Liver (tissue), 9 donors: ENCODE data around the gene DUSP8. TPM values are rescaled to one million over a fixed set of nuclear protein-coding genes. Genes with fewer than 3 reads are reported as not detected.

Source experiments
- DNase-seq: peaks from one replicate; pipeline ENCODE4 v3.0.0-alpha.2; 2017; ENCODE audit warnings: low spot score
- H3K27ac ChIP-seq, 2 donors: one replicate each; pipeline ENCODE4 v1.7.0; 2013; ENCODE audit warnings: inconsistent platforms in 2 of 2, low read length in 2 of 2, control low read depth in 1 of 2, low read depth in 1 of 2, mild to moderate bottlenecking in 1 of 2
- H3K27me3 ChIP-seq, 4 donors: one replicate each; pipeline versions ENCODE4 v1.6.1 to v1.7.0; 2013; ENCODE audit warnings: low read length in 3 of 4, inconsistent platforms in 1 of 4, mild to moderate bottlenecking in 1 of 4, moderate library complexity in 1 of 4; ENCODE audit not compliant: control insufficient read depth in 4 of 4, insufficient read depth in 4 of 4
- H3K36me3 ChIP-seq, 4 donors: one replicate each; pipeline versions ENCODE4 v1.6.1 to v1.7.0; 2013; ENCODE audit warnings: low read length in 3 of 4, mild to moderate bottlenecking in 3 of 4, low read depth in 1 of 4, moderate library complexity in 1 of 4; ENCODE audit not compliant: control insufficient read depth in 4 of 4, insufficient read depth in 3 of 4
- H3K4me1 ChIP-seq, 4 donors: one replicate each; pipeline versions ENCODE4 v1.6.1 to v1.7.0; 2013; ENCODE audit warnings: low read length in 3 of 4, mild to moderate bottlenecking in 3 of 4, moderate library complexity in 1 of 4; ENCODE audit not compliant: control insufficient read depth in 4 of 4, insufficient read depth in 4 of 4
- H3K4me3 ChIP-seq, 3 donors: one replicate each; pipeline versions ENCODE4 v1.6.1 to v1.7.0; 2013; ENCODE audit warnings: low read length in 3 of 3, control low read depth in 1 of 3, low read depth in 1 of 3, mild to moderate bottlenecking in 1 of 3
- H3K9ac ChIP-seq, 2 donors: one replicate each; pipeline ENCODE4 v1.7.0; 2013; ENCODE audit warnings: low read length in 2 of 2, mild to moderate bottlenecking in 2 of 2, moderate library complexity in 2 of 2, control low read depth in 1 of 2, low read depth in 1 of 2
- H3K9me3 ChIP-seq, 4 donors: one replicate each; pipeline versions ENCODE4 v1.6.1 to v1.7.0; 2013; ENCODE audit warnings: low read length in 3 of 4; ENCODE audit not compliant: control insufficient read depth in 4 of 4
- EGR1 ChIP-seq, 2 donors: IDR thresholded peaks; 2 replicates each; pipeline ENCODE4 v1.6.1; 2016 to 2018; ENCODE audit warnings: antibody characterized with exemption in 2 of 2, low read depth in 2 of 2
- FOXA2 ChIP-seq: IDR thresholded peaks from 2 replicates; pipeline ENCODE4 v1.6.1; 2016; ENCODE audit warnings: antibody characterized with exemption
- GABPA ChIP-seq, 2 donors: IDR thresholded peaks in 1 of 2; conservative IDR thresholded peaks in 1 of 2; 2 replicates each; pipeline ENCODE4 v1.6.1; 2016; ENCODE audit warnings: antibody characterized with exemption in 2 of 2, mild to moderate bottlenecking in 1 of 2, moderate library complexity in 1 of 2
- HNF4A ChIP-seq, 2 donors: conservative IDR thresholded peaks; 2 replicates each; pipeline ENCODE4 v1.6.1; 2016; ENCODE audit warnings: antibody characterized with exemption in 2 of 2, mild to moderate bottlenecking in 2 of 2
- HNF4G ChIP-seq: IDR thresholded peaks from 2 replicates; pipeline ENCODE4 v1.6.1; 2016; ENCODE audit warnings: antibody characterized with exemption
- JUND ChIP-seq, 2 donors: IDR thresholded peaks; 2 replicates each; pipeline ENCODE4 v1.6.1; 2016; ENCODE audit warnings: antibody characterized with exemption in 2 of 2
- NR2F2 ChIP-seq: IDR thresholded peaks from 2 replicates; pipeline ENCODE4 v1.6.1; 2016; ENCODE audit warnings: antibody characterized with exemption
- RAD21 ChIP-seq, 2 donors: IDR thresholded peaks; 2 replicates each; pipeline ENCODE4 v1.6.1; 2016; ENCODE audit warnings: antibody characterized with exemption in 2 of 2, mild to moderate bottlenecking in 2 of 2
- RXRA ChIP-seq, 2 donors: IDR thresholded peaks; 2 replicates each; pipeline ENCODE4 v1.6.1; 2017 to 2018; ENCODE audit warnings: antibody characterized with exemption in 2 of 2, mild to moderate bottlenecking in 1 of 2
- SP1 ChIP-seq: IDR thresholded peaks from 2 replicates; pipeline ENCODE4 v1.6.1; 2018; ENCODE audit warnings: antibody characterized with exemption, mild to moderate bottlenecking
- TAF1 ChIP-seq: conservative IDR thresholded peaks from 2 replicates; pipeline ENCODE4 v1.6.1; 2016; ENCODE audit warnings: antibody characterized with exemption, mild to moderate bottlenecking
- YY1 ChIP-seq: IDR thresholded peaks from 2 replicates; pipeline ENCODE4 v1.6.1; 2016; ENCODE audit warnings: antibody characterized with exemption, mild to moderate bottlenecking
- WGBS: extraction: QIAGEN DNeasy Blood & Tissue Kit; methylation state at CpG from one replicate; pipeline ENCODE4 v1.1.7; 2013; 5-methylcytosine and 5-hydroxymethylcytosine counted together
- polyA plus RNA-seq, 2 donors: library from polyadenylated mRNA; stranded (reverse) in 1 of 2; unstranded in 1 of 2; fragments of 200-250 nt in 1 of 2; fragments of >200 nt in 1 of 2; fragmentation: Nextera tagmentation in 1 of 2; extraction: Ambion mirVana in 1 of 2; gene quantifications; one replicate each; pipeline versions ENCODE4 v1.2.1 to v1.2.3, GENCODE V29; 2013 to 2015
- total RNA-seq, 2 donors: library from RNA; depleted of rRNA; stranded (reverse); fragments of >200 nt; gene quantifications; one replicate each; pipeline ENCODE4 v1.2.3, GENCODE V29; 2014
- TF ChIP-seq, protein P1 (sequence below): fragments of 150-350 bp; IDR thresholded peaks from 2 replicates; pipeline ENCODE4 v1.5.1; 2017; ENCODE audit warnings: improper control_type of control experiment, low read depth, low read length; ENCODE audit not compliant: missing input control
- TF ChIP-seq, protein P2 (sequence below): IDR thresholded peaks from 2 replicates; pipeline ENCODE4 v1.6.1; 2016; ENCODE audit warnings: antibody characterized with exemption
- TF ChIP-seq, protein P3 (sequence below): IDR thresholded peaks from 2 replicates; pipeline ENCODE4 v1.6.1; 2016; ENCODE audit warnings: antibody characterized with exemption, mild to moderate bottlenecking
- TF ChIP-seq, protein P4 (sequence below): IDR thresholded peaks from 2 replicates; pipeline ENCODE4 v1.6.1; 2016; ENCODE audit warnings: antibody characterized with exemption
- TF ChIP-seq, protein P5 (sequence below): IDR thresholded peaks from 2 replicates; pipeline ENCODE4 v1.6.1; 2016; ENCODE audit warnings: antibody characterized with exemption
- donor health status: healthy.
- donor health status: healthy.
- donor health status: healthy.
- donor health status: healthy.
- donor health status: healthy.

Gene DUSP8
- total and polyA plus RNA-seq, 4 donors = 0.06 to 0.33 (median 0.21) TPM

DNA sequence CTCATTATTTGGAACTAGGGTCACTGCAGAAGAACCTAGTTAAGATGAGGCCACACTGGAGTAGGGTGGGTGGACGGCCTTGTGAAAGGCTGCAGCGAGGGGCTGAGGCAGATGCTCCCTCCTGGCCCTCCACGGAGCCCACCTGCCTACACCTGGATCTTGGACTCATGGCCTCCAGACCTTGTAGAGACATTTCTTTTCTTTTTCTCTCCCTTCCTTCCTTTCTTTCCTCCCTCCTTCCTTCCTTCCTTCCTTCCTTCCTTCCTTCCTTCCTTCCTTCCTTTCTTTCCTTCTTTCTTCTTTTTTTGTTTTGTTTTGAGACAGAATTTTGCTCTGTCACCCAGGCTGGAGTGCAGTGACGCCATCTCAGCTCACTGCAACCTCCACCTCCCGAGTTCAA lies 26.6 kb downstream of the DUSP8 start:
- DNase-seq = no peak
- 78% methylated on average over 5 of the region's 5 CpGs for WGBS
- no peak overlapping the region for H3K4me3 ChIP-seq
- no peak overlapping the region for H3K9ac ChIP-seq
- peaks cover 0 to 2% (median 0%) of the 10 kb centered on the region in 4 donors for H3K27me3 ChIP-seq
- H3K36me3 ChIP-seq = no peaks in the 10 kb centered on the region
- no peak for TF ChIP-seq FOXA2
- TF ChIP-seq YY1 = no peak
- TF ChIP-seq, protein P1, sequence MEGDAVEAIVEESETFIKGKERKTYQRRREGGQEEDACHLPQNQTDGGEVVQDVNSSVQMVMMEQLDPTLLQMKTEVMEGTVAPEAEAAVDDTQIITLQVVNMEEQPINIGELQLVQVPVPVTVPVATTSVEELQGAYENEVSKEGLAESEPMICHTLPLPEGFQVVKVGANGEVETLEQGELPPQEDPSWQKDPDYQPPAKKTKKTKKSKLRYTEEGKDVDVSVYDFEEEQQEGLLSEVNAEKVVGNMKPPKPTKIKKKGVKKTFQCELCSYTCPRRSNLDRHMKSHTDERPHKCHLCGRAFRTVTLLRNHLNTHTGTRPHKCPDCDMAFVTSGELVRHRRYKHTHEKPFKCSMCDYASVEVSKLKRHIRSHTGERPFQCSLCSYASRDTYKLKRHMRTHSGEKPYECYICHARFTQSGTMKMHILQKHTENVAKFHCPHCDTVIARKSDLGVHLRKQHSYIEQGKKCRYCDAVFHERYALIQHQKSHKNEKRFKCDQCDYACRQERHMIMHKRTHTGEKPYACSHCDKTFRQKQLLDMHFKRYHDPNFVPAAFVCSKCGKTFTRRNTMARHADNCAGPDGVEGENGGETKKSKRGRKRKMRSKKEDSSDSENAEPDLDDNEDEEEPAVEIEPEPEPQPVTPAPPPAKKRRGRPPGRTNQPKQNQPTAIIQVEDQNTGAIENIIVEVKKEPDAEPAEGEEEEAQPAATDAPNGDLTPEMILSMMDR = no peak
- TF ChIP-seq RXRA (IDR thresholded peaks at IDR 0.05) = no peak
- no peak for TF ChIP-seq RAD21 (IDR thresholded peaks at IDR 0.05)
- TF ChIP-seq JUND (IDR thresholded peaks at IDR 0.05) = no peak
- TF ChIP-seq, protein P2, sequence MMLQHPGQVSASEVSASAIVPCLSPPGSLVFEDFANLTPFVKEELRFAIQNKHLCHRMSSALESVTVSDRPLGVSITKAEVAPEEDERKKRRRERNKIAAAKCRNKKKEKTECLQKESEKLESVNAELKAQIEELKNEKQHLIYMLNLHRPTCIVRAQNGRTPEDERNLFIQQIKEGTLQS = no peak
- TF ChIP-seq TAF1 = no peak
- TF ChIP-seq SP1 = no peak
- TF ChIP-seq, protein P3, sequence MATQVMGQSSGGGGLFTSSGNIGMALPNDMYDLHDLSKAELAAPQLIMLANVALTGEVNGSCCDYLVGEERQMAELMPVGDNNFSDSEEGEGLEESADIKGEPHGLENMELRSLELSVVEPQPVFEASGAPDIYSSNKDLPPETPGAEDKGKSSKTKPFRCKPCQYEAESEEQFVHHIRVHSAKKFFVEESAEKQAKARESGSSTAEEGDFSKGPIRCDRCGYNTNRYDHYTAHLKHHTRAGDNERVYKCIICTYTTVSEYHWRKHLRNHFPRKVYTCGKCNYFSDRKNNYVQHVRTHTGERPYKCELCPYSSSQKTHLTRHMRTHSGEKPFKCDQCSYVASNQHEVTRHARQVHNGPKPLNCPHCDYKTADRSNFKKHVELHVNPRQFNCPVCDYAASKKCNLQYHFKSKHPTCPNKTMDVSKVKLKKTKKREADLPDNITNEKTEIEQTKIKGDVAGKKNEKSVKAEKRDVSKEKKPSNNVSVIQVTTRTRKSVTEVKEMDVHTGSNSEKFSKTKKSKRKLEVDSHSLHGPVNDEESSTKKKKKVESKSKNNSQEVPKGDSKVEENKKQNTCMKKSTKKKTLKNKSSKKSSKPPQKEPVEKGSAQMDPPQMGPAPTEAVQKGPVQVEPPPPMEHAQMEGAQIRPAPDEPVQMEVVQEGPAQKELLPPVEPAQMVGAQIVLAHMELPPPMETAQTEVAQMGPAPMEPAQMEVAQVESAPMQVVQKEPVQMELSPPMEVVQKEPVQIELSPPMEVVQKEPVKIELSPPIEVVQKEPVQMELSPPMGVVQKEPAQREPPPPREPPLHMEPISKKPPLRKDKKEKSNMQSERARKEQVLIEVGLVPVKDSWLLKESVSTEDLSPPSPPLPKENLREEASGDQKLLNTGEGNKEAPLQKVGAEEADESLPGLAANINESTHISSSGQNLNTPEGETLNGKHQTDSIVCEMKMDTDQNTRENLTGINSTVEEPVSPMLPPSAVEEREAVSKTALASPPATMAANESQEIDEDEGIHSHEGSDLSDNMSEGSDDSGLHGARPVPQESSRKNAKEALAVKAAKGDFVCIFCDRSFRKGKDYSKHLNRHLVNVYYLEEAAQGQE = no peak
- TF ChIP-seq HNF4G = no peak
- TF ChIP-seq NR2F2 = no peak
- no peak for TF ChIP-seq HNF4A (conservative IDR thresholded peaks at IDR 0.05)
- TF ChIP-seq GABPA (IDR thresholded peaks at IDR 0.05 in 1 of 2, conservative IDR thresholded peaks at IDR 0.05 in 1 of 2) = no peak
- no peak for TF ChIP-seq EGR1 (IDR thresholded peaks at IDR 0.05; ENCODE audit: low read depth in 2 of 2)
- TF ChIP-seq, protein P4, sequence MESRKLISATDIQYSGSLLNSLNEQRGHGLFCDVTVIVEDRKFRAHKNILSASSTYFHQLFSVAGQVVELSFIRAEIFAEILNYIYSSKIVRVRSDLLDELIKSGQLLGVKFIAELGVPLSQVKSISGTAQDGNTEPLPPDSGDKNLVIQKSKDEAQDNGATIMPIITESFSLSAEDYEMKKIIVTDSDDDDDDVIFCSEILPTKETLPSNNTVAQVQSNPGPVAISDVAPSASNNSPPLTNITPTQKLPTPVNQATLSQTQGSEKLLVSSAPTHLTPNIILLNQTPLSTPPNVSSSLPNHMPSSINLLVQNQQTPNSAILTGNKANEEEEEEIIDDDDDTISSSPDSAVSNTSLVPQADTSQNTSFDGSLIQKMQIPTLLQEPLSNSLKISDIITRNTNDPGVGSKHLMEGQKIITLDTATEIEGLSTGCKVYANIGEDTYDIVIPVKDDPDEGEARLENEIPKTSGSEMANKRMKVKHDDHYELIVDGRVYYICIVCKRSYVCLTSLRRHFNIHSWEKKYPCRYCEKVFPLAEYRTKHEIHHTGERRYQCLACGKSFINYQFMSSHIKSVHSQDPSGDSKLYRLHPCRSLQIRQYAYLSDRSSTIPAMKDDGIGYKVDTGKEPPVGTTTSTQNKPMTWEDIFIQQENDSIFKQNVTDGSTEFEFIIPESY = no peak
- TF ChIP-seq, protein P5, sequence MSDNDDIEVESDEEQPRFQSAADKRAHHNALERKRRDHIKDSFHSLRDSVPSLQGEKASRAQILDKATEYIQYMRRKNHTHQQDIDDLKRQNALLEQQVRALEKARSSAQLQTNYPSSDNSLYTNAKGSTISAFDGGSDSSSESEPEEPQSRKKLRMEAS = no peak
- H3K27ac ChIP-seq = no peak overlapping the region
- peaks cover 2 to 27% (median 13%) of the 10 kb centered on the region in 4 donors for H3K4me1 ChIP-seq
- H3K9me3 ChIP-seq = no peaks in the 10 kb centered on the region

DNA sequence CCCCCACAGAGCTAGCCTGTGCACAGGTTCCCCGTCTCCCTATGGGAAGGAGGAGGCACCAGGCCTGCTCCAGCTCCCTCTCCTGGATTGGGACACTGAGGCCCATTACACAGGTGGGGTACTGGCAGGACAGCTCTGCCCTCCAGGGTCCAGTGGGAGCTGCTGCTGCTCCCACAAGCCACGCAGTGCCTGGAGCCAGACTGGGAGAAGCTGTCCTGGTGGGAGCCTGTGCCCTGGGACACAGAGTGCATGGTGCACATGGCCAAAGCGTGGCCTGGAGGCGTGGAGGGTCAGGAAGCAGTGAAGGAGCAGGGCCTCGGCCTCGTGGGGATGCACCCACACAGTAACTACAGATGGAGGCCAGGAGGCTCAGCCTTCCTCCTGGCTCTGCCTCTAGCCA lies 27.5 kb downstream of the DUSP8 start:
- H3K4me3 ChIP-seq = no peak overlapping the region
- H3K9me3 ChIP-seq = no peaks in the 10 kb centered on the region
- peaks cover 2 to 27% (median 13%) of the 10 kb centered on the region in 4 donors for H3K4me1 ChIP-seq
- H3K9ac ChIP-seq = no peak overlapping the region
- TF ChIP-seq NR2F2 = no peak
- H3K27me3 ChIP-seq = peaks cover 0 to 2% (median 0%) of the 10 kb centered on the region in 4 donors
- no peak overlapping the region for H3K27ac ChIP-seq
- 87% methylated on average over 6 of the region's 6 CpGs for WGBS
- DNase-seq = no peak
- no peaks in the 10 kb centered on the region for H3K36me3 ChIP-seq
